D721Med (cell line): ENCODE data around the gene HBQ1.
"Not testable (repeated sequence)": the region's sequence is repeated elsewhere in the genome, so short reads cannot be mapped to it uniquely, and the experiment has no call there.

Experiments used
- DNase-seq: peaks from one replicate; pipeline ENCODE4 v3.0.0; 2011; ENCODE audit warnings: low spot score; ENCODE audit not compliant: insufficient read length
- FAIRE-seq: peaks from 2 replicates; lab custom pipeline; 2011; peaks lifted over from hg19 to GRCh38; lab: Jason Lieb, UNC
- TF ChIP-seq, protein P1 (sequence below): IDR thresholded peaks from 2 replicates; pipeline ENCODE4 v1.5.1; 2012; ENCODE audit warnings: mild to moderate bottlenecking, control low read depth; ENCODE audit not compliant: insufficient read depth; ENCODE audit errors: missing control alignments

HBQ1 gene

GRCh38 chr16:162271-162991 lies 17.8 kb upstream of the HBQ1 start:
- DNase-seq, result no peak
- FAIRE-seq, result no peak

GRCh38 chr16:163139-163538 lies 17.1 kb upstream of the HBQ1 start:
- FAIRE-seq, DNase-seq: not testable (repeated sequence)

More at GRCh38 chr16:162271-162991, 17.8 kb upstream of the HBQ1 start:
- TF ChIP-seq, protein P1, sequence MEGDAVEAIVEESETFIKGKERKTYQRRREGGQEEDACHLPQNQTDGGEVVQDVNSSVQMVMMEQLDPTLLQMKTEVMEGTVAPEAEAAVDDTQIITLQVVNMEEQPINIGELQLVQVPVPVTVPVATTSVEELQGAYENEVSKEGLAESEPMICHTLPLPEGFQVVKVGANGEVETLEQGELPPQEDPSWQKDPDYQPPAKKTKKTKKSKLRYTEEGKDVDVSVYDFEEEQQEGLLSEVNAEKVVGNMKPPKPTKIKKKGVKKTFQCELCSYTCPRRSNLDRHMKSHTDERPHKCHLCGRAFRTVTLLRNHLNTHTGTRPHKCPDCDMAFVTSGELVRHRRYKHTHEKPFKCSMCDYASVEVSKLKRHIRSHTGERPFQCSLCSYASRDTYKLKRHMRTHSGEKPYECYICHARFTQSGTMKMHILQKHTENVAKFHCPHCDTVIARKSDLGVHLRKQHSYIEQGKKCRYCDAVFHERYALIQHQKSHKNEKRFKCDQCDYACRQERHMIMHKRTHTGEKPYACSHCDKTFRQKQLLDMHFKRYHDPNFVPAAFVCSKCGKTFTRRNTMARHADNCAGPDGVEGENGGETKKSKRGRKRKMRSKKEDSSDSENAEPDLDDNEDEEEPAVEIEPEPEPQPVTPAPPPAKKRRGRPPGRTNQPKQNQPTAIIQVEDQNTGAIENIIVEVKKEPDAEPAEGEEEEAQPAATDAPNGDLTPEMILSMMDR, result no peak

DNA sequence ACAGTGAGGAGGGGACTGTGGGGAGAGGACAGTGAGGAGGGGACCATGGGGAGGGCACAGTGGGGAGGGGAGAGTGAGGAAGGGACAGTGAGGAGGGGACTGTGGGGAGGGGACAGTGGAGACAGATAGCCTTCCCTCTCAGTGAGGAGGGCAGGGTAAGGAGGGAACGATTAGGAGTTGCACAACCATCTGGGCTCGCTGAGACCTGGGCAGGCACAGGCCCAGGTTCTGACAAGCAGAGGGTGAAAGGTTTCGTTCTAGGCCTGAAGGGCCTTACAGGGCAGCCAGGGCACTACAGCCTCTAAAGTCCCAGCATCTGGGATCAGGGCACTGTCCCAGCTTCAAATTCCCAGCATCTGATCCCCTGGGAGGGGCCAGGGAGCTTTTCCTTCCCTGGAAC lies 16.6 kb upstream of the HBQ1 start:
- not testable (repeated sequence) for DNase-seq, FAIRE-seq

GRCh38 chr16:164134-164823 lies 16.0 kb upstream of the HBQ1 start:
- DNase-seq, FAIRE-seq: not testable (repeated sequence)

DNA sequence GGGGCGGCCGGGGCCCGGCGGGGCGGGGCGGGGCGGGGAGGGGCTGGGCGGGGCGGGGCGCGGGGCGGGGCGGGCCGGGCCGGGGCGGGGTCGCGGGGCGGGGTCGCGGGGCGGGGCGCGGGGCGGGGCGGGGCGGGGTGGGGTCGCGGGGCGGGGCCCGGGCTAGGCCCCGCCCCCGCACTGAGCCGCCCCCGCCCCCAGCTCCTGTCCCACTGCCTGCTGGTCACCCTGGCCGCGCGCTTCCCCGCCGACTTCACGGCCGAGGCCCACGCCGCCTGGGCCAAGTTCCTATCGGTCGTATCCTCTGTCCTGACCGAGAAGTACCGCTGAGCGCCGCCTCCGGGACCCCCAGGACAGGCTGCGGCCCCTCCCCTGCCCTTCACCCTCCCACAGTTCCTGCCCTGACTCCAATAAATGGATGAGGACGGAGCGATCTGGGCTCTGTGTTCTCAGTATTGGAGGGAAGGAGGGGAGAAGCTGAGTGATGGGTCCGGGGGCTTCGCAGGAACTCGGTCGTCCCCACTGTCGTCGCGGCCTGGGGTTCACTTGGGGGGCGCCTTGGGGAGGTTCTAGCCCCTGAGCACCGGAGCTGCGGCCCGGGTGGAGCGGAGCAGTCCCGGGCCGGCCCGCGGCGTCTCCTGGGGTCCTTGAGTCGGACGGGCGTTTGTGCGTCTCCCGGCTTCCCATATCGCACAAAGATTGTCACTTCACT lies 15.3 kb upstream of the HBQ1 start:
- DNase-seq (no peak), FAIRE-seq (no peak)
- TF ChIP-seq, protein P1, result no peak

GRCh38 chr16:165539-166374 lies 14.5 kb upstream of the HBQ1 start, which contains the start of gene HBM:
TSS of gene HBM (plus strand) at chr16:165978. CDS start at chr16:165998, 20 bp downstream.
- no peak for DNase-seq
- no peak for FAIRE-seq
- TF ChIP-seq, protein P1, result no peak

DNA sequence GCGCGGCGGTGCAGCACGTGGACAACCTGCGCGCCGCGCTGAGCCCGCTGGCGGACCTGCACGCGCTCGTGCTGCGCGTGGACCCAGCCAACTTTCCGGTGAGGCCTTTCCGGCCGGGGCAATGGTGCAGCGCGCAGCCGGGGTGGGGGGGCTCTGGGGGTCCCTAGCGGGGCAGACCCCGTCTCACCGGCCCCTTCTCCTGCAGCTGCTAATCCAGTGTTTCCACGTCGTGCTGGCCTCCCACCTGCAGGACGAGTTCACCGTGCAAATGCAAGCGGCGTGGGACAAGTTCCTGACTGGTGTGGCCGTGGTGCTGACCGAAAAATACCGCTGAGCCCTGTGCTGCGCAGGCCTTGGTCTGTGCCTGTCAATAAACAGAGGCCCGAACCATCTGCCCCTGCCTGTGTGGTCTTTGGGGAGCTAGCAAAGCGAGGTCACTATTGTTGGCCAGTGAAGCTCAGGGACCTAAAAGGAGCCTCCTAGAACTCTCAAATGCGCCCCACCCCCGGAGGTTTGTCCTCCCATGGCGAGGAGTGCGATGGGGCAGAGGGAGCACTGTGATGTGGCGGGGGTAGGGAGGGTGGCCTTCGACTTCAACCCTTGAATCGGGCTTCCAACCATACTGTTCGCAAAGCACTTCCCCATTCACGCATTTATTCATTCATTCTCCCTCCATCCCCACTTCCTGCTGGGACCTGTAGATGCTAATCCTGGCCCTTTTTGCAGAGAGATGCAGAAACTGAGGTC lies 13.7 kb upstream of the HBQ1 start:
- no peak for DNase-seq
- TF ChIP-seq, protein P1, result no peak
- no peak for FAIRE-seq
